GM18526 (cell line): ENCODE measurements around the gene CDC123.

Experiments
- POLR2A ChIP-seq: IDR thresholded peaks from 3 replicates; pipeline ENCODE4 v1.6.1; 2011; ENCODE audit not compliant: insufficient read length; ENCODE audit errors: extremely low read depth

The CDC123 gene

DNA sequence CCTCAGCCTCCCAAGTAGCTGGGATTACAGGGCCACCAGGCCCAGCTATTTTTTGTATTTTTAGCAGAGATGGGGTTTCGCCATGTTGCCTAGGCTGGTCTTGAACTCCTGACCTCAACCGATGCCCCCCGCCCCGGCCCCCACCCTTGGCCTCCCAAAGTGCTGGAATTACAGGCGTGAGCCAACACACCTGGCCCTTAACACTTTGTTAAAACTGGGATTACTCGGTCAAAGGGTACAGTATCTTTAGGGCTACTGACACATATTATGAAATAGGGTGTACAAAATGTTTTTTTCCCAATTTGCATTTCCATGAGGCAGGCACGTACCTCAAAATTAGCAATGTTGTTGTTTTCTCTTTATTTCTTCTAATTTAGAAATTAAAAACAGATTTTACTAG, 11.8 kb upstream of the CDC123 start:
- no peak for TF ChIP-seq POLR2A

- no peak for TF ChIP-seq POLR2A
Observed at GRCh38 chr10:12186323-12186722, 9.7 kb upstream of the CDC123 start.

DNA sequence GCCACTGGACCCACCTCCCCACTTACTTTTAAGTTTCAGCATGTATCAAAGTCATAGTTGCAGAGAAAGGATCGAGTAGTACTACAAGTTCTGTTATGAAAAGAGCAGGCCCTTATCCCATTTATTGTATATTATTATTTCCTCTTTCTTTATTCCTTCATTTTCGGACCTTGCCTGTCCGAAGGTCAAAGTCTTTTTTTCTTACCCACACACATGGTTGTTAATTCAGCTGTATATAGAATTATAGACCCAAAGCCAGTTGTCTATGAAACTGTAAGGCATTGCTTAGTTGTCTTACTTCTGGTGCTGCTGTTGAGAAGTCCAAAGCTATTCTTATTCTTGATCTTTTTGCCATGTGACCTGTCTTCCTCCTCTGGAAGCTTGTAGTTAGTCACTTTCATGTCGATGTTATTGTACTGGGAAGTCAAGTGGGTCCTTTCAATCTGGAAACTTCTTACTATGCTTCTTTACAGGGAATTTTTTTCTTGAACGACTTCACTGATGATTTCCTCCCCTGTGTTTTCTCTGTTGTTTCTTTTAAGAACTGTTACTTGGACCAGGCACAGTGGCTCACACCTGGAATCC, 8.6 kb upstream of the CDC123 start:
- TF ChIP-seq POLR2A, result no peak

DNA sequence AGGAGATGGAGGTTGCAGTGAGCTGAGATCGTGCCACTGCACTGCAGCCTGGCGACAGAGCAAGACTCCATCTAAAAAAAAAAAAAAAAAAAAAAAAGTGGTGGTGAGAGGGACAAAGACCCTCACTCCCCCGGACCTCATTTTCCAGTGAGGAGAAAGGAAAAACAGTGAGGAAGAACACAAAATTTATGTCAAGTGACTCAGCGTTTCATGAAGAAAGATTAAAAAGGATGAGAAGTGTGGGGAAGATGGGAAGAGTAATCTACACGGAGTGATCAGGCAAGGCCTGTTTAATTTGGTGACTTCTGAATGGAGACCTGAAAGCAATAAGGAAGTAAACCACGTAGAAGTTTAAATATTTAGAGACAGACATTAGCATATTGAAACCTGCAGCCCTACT, 7.3 kb upstream of the CDC123 start:
- no peak for TF ChIP-seq POLR2A

DNA sequence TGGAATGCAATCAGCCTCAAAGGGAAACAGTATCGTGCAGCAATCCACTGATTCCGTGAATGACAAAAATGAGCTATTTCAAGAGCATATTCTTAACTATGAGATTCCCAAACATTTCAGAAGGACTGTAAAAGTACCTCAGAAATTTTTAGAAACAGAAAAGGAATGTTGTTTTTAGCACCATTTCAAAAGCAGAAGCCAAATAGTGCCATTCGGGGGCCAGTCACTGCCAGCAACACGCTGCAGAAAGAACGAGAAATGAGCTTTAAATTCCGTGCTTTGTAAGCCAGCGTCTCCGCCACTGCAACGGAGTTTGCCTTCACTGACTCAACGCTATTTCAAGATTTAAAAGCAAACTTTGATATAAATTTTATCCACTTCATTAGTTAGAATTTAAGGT, 6.6 kb upstream of the CDC123 start:
- no peak for TF ChIP-seq POLR2A

DNA sequence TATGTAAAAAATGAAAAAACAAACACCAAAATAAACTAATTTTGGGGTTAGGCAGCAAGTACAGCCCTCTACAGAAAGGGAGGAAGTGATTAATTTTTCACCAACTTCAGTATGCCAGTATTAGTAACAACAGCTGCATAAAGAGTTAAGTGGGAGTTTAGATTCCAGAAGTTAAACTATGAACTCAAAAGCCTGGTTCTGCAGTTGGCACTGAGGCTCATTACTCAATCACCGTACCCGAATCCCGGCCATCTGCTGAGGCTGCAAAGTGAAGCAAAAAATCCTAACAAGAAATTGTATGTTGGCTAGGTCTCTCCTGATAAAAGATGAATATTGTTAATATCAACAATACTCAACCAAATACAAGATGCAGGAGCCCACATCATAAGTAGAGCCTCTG, 4.3 kb upstream of the CDC123 start:
- TF ChIP-seq POLR2A, result no peak

DNA sequence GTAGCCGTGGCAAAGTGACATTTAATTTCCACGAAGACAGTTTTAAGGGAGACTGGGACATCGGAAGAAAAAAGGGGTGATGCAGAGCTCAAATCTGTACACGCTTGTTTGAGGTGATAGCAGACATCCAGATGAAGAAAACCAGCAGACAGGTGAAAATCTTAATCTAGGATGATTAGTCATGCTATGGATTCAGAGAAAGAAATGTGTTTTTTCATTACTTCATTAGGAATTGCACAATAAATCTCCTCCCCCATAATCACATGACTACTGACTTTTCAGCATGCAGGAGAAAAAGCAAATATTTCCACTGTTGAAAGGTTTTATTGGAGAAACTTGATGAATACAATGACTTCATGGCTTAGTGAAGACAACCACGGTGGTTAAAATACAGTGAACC, 2.8 kb upstream of the CDC123 start:
- TF ChIP-seq POLR2A, result no peak

GRCh38 chr10:12194752-12195271, 1.2 kb upstream of the CDC123 start:
- TF ChIP-seq POLR2A, result no peak

DNA sequence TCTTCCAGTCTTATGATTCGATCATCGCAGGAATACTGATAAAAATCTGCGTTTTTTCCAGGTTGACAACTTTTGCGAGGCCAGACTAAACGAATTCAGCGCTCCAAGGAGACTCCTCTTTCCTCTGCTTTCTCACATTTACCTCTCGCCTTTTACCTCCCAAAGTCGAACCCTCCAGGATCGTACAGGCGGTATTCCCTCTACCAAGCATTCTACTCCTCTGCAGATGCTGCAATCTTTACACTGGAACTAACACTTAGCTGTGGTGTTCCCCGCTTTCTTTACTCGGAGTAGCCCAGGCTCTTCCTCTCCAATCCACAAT, 746 bp upstream of the CDC123 start:
- no peak for TF ChIP-seq POLR2A

- TF ChIP-seq POLR2A, result no peak
Observed at GRCh38 chr10:12196531-12197211, 683 bp downstream of the CDC123 start.

- TF ChIP-seq POLR2A, result no peak
Observed at GRCh38 chr10:12198156-12198555, 2.2 kb downstream of the CDC123 start.

DNA sequence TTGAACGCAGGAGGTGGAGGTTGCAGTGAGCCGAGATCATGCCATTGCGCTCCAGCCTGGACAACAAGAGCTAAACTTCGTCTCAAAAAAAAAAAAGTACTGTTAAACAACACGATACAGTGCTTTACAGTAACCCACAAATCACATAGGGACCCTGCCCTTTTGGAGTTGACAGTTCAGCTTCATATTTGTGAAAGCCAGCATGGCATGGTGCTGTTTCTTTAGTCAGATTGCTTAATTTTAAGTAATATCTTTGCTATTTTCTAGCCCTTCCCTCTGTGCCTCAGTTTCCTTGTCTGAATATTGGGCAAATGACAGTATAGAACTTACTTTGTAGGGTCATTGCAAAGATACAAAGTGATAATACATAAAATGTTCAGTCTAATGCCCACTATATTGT, 4.9 kb downstream of the CDC123 start:
- TF ChIP-seq POLR2A, result no peak

DNA sequence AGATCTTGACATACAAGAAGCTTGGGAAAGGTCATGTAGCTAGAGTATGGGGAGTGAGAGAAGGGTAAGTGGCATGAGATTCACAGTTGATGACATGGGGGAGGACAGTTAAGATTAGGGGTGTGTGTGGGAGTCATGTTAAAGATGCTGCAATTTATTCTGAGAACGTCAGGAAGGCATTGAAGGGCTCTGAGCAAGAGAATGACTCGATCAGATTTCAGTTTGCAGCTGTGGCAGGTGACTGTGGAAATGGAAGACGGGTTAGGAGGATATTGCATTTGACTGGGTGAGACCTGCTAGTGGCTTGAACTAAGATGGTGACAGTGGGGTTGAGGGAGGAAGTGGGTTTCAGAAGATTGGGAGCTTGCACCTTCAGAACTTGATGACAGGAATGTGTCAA, 5.6 kb downstream of the CDC123 start:
- TF ChIP-seq POLR2A, result no peak

- no peak for TF ChIP-seq POLR2A
Observed at GRCh38 chr10:12202226-12202625, 6.2 kb downstream of the CDC123 start.

GRCh38 chr10:12205082-12205481, 9.1 kb downstream of the CDC123 start:
- no peak for TF ChIP-seq POLR2A

GRCh38 chr10:12207114-12207513, 11.1 kb downstream of the CDC123 start:
- TF ChIP-seq POLR2A, result no peak

DNA sequence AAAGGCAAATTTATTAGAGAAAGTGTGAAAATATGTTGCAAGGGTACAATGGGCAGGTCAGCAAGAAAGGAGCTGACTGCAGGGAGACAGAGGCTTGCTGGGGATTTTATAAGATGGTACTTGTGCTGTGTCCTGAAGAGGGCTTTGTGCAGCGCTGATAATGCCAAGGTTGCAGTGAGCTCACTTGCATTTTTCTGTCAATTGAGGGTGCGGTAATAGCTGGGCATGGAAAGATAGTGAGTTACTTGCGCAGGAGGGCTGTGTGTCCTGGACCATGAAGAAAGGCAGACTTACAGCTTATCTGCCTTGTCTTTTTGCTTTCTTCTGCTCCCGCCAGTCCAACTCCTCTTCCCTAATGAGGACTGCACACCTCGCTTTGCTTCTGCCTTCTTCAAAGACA, 12.5 kb downstream of the CDC123 start:
- no peak for TF ChIP-seq POLR2A
